ENCODE data around the gene AP3B2.

AP3B2 gene

DNA sequence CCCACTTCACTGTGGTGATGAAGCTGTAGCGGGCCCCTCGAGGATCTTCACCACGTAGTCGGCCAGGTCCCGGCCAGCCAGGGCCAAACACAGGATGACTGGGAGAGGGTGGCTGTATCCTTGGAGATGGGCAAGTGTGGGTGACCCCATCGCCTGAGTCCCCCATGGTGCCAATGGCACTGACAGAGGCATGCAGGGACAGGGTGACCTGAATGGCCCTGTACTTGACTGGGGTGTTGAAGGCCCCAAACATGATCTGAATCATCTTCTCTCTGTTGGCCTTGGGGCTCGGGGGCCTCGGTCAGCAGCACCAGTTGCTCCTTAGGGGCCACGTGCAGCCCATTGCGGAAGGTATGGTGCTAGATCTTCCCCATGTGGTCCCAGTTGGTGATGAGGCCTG, 17.1 kb upstream of the AP3B2 start:
- H3K79me2 ChIP-seq (ENCODE audit: control insufficient read depth, insufficient read depth, low read length, poor library complexity): no peaks in the 10 kb centered on the region
- no peak overlapping the region for H3K23ac ChIP-seq (ENCODE audit: low read length)
- peaks cover 2% of the 10 kb centered on the region for H3K9me3 ChIP-seq (ENCODE audit: insufficient read depth, low read depth, low read length)
- no peak overlapping the region for H3K4me2 ChIP-seq (ENCODE audit: low read length)
- no peak overlapping the region for H4K8ac ChIP-seq (ENCODE audit: low read depth, low read length)
- no peak overlapping the region for H4K12ac ChIP-seq (ENCODE audit: low read depth, low read length)
- no peak overlapping the region for H2BK12ac ChIP-seq (ENCODE audit: low read length)
- no peaks in the 10 kb centered on the region for H3K4me1 ChIP-seq (ENCODE audit: control insufficient read depth in 1 of 2, insufficient read depth in 2 of 2, low read length in 2 of 2)
- no peak for DNase-seq
- no peaks in the 10 kb centered on the region for H3K27me3 ChIP-seq (ENCODE audit: insufficient read depth, low read length)
- no peak overlapping the region for H2BK5ac ChIP-seq (ENCODE audit: low read depth, low read length, poor library complexity)
- no peaks in the 10 kb centered on the region for H3K79me1 ChIP-seq (ENCODE audit: low read length)
- H3K9ac ChIP-seq (ENCODE audit: low read length): no peak overlapping the region
- H2AK5ac ChIP-seq (ENCODE audit: low read length): no peak overlapping the region
- H3K14ac ChIP-seq (ENCODE audit: low read length): no peak overlapping the region
- no peak overlapping the region for H4K91ac ChIP-seq (ENCODE audit: low read depth, low read length)
- H3K4me3 ChIP-seq (ENCODE audit: low read depth, low read length): no peak overlapping the region
- H2AFZ ChIP-seq (ENCODE audit: insufficient read depth, low read length, poor library complexity): no peak overlapping the region
- no peaks in the 10 kb centered on the region for H3K36me3 ChIP-seq (ENCODE audit: control insufficient read depth in 1 of 2, insufficient read depth in 2 of 2, low read length in 2 of 2)
- H2BK120ac ChIP-seq (ENCODE audit: insufficient read depth, low read length, poor library complexity): no peak overlapping the region
- H3K27ac ChIP-seq (ENCODE audit: low read depth, low read length): no peak overlapping the region
- no peak overlapping the region for H3K4ac ChIP-seq (ENCODE audit: low read depth, low read length)
- no CpG with 5 or more reads among the region's 10 CpGs for WGBS (ENCODE audit: extremely low coverage, insufficient coverage, insufficient read length)
- H3K18ac ChIP-seq (ENCODE audit: low read length): no peak overlapping the region

GRCh38 chr15:82715003-82715402, 5.3 kb upstream of the AP3B2 start:
- no peak overlapping the region for H3K27ac ChIP-seq (ENCODE audit: low read depth, low read length)
- no CpG with 5 or more reads among the region's 4 CpGs for WGBS (ENCODE audit: extremely low coverage, insufficient coverage, insufficient read length)
- no peak overlapping the region for H3K14ac ChIP-seq (ENCODE audit: low read length)

GRCh38 chr15:82714016-82714415, 4.3 kb upstream of the AP3B2 start:
- WGBS (ENCODE audit: extremely low coverage, insufficient coverage, insufficient read length): no CpG with 5 or more reads among the region's 3 CpGs
- Histone ChIP-seq H3K18ac (ENCODE audit: low read length) (no peak overlapping the region), H3K9ac (ENCODE audit: low read length) (no peak overlapping the region), H3K36me3 (ENCODE audit: control insufficient read depth in 1 of 2, insufficient read depth in 2 of 2, low read length in 2 of 2) (no peaks in the 10 kb centered on the region), H3K27me3 (ENCODE audit: insufficient read depth, low read length) (no peaks in the 10 kb centered on the region), H3K4me1 (ENCODE audit: control insufficient read depth in 1 of 2, insufficient read depth in 2 of 2, low read length in 2 of 2) (peaks cover 6 to 10% of the 10 kb centered on the region in 2 experiments), H2BK5ac (ENCODE audit: low read depth, low read length, poor library complexity) (no peak overlapping the region), H2BK120ac (ENCODE audit: insufficient read depth, low read length, poor library complexity) (no peak overlapping the region), H3K23ac (ENCODE audit: low read length) (no peak overlapping the region), H2AK5ac (ENCODE audit: low read length) (no peak overlapping the region), H2AFZ (ENCODE audit: insufficient read depth, low read length, poor library complexity) (no peak overlapping the region), H4K91ac (ENCODE audit: low read depth, low read length) (no peak overlapping the region), H3K79me2 (ENCODE audit: control insufficient read depth, insufficient read depth, low read length, poor library complexity) (no peaks in the 10 kb centered on the region), H3K27ac (ENCODE audit: low read depth, low read length) (no peak overlapping the region), H3K4me3 (ENCODE audit: low read depth, low read length) (no peak overlapping the region), H3K9me3 (ENCODE audit: insufficient read depth, low read depth, low read length) (peaks cover 2% of the 10 kb centered on the region), H2BK12ac (ENCODE audit: low read length) (no peak overlapping the region), H3K4ac (ENCODE audit: low read depth, low read length) (no peak overlapping the region), H3K79me1 (ENCODE audit: low read length) (peaks cover 4% of the 10 kb centered on the region), H4K12ac (ENCODE audit: low read depth, low read length) (no peak overlapping the region), H4K8ac (ENCODE audit: low read depth, low read length) (no peak overlapping the region), H3K14ac (ENCODE audit: low read length) (no peak overlapping the region), H3K4me2 (ENCODE audit: low read length) (no peak overlapping the region)
- DNase-seq: no peak

More at GRCh38 chr15:82715003-82715402, 5.3 kb upstream of the AP3B2 start:
- H2BK12ac ChIP-seq (ENCODE audit: low read length): no peak overlapping the region
- no peak overlapping the region for H3K4me2 ChIP-seq (ENCODE audit: low read length)
- no peak overlapping the region for H3K9ac ChIP-seq (ENCODE audit: low read length)
- H3K36me3 ChIP-seq (ENCODE audit: control insufficient read depth in 1 of 2, insufficient read depth in 2 of 2, low read length in 2 of 2): no peaks in the 10 kb centered on the region
- H2AFZ ChIP-seq (ENCODE audit: insufficient read depth, low read length, poor library complexity): no peak overlapping the region
- H3K4ac ChIP-seq (ENCODE audit: low read depth, low read length): no peak overlapping the region
- H4K91ac ChIP-seq (ENCODE audit: low read depth, low read length): no peak overlapping the region
- no peak overlapping the region for H4K8ac ChIP-seq (ENCODE audit: low read depth, low read length)
- no peak overlapping the region for H2AK5ac ChIP-seq (ENCODE audit: low read length)
- H3K79me2 ChIP-seq (ENCODE audit: control insufficient read depth, insufficient read depth, low read length, poor library complexity): no peaks in the 10 kb centered on the region
- H3K18ac ChIP-seq (ENCODE audit: low read length): no peak overlapping the region
- H3K23ac ChIP-seq (ENCODE audit: low read length): no peak overlapping the region
- H3K27me3 ChIP-seq (ENCODE audit: insufficient read depth, low read length): no peaks in the 10 kb centered on the region
- peaks cover 4 to 6% of the 10 kb centered on the region in 2 experiments for H3K4me1 ChIP-seq (ENCODE audit: control insufficient read depth in 1 of 2, insufficient read depth in 2 of 2, low read length in 2 of 2)
- H4K12ac ChIP-seq (ENCODE audit: low read depth, low read length): no peak overlapping the region
- no peak overlapping the region for H2BK5ac ChIP-seq (ENCODE audit: low read depth, low read length, poor library complexity)
- no peak for DNase-seq
- peaks cover 2% of the 10 kb centered on the region for H3K9me3 ChIP-seq (ENCODE audit: insufficient read depth, low read depth, low read length)
- no peak overlapping the region for H2BK120ac ChIP-seq (ENCODE audit: insufficient read depth, low read length, poor library complexity)
- no peak overlapping the region for H3K4me3 ChIP-seq (ENCODE audit: low read depth, low read length)
- H3K79me1 ChIP-seq (ENCODE audit: low read length): peaks cover under 1% of the 10 kb centered on the region

- Histone ChIP-seq H3K14ac (ENCODE audit: low read length) (no peak overlapping the region), H2BK5ac (ENCODE audit: low read depth, low read length, poor library complexity) (no peak overlapping the region), H3K23ac (ENCODE audit: low read length) (no peak overlapping the region), H2AK5ac (ENCODE audit: low read length) (no peak overlapping the region), H3K4ac (ENCODE audit: low read depth, low read length) (no peak overlapping the region), H3K79me1 (ENCODE audit: low read length) (peaks cover 5% of the 10 kb centered on the region), H4K12ac (ENCODE audit: low read depth, low read length) (no peak overlapping the region), H3K9ac (ENCODE audit: low read length) (no peak overlapping the region), H2AFZ (ENCODE audit: insufficient read depth, low read length, poor library complexity) (no peak overlapping the region), H3K18ac (ENCODE audit: low read length) (no peak overlapping the region), H3K27ac (ENCODE audit: low read depth, low read length) (no peak overlapping the region), H3K27me3 (ENCODE audit: insufficient read depth, low read length) (no peaks in the 10 kb centered on the region), H3K79me2 (ENCODE audit: control insufficient read depth, insufficient read depth, low read length, poor library complexity) (no peaks in the 10 kb centered on the region), H3K4me2 (ENCODE audit: low read length) (no peak overlapping the region), H3K4me1 (ENCODE audit: control insufficient read depth in 1 of 2, insufficient read depth in 2 of 2, low read length in 2 of 2) (peaks cover 8 to 12% of the 10 kb centered on the region in 2 experiments), H3K4me3 (ENCODE audit: low read depth, low read length) (no peak overlapping the region), H3K9me3 (ENCODE audit: insufficient read depth, low read depth, low read length) (peaks cover 2% of the 10 kb centered on the region), H2BK12ac (ENCODE audit: low read length) (no peak overlapping the region), H3K36me3 (ENCODE audit: control insufficient read depth in 1 of 2, insufficient read depth in 2 of 2, low read length in 2 of 2) (no peaks in the 10 kb centered on the region), H4K8ac (ENCODE audit: low read depth, low read length) (no peak overlapping the region), H2BK120ac (ENCODE audit: insufficient read depth, low read length, poor library complexity) (no peak overlapping the region), H4K91ac (ENCODE audit: low read depth, low read length) (no peak overlapping the region)
- DNase-seq: no peak
- WGBS (ENCODE audit: extremely low coverage, insufficient coverage, insufficient read length): no CpG with 5 or more reads among the region's 3 CpGs
These were observed 2.4 kb upstream of the AP3B2 start for GRCh38 chr15:82712036-82712435.

Data from trophoblast cell (in vitro differentiated cells and primary cell).